ENCODE results near the gene WWOX. TPM values are rescaled to one million over a fixed set of nuclear protein-coding genes. Genes with fewer than 3 reads are reported as not detected.

The WWOX gene
- total RNA-seq, 2 donors from 2014 or later = 33.8 to 82.5 TPM

DNA sequence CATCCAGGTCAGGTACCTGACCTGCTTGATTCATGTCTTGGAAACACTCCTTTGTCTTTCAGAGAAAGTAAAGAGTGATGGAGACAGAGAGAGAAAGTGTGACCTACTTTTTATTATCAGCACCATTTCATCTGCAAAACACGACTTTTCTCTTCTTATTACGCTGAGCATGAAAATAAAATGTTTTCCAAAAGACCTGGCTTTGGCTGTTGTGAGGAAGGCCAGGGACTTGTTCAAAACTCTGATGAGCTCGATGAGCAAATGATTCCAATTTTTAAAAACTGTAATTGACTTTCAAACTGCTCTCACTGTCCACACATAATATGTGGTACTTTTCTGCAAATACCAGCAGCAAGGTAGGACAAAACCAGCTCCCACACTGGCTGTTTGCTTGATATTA is 821.2 kb downstream of the WWOX start:
- Histone ChIP-seq H3K36me3 (no peaks in the 10 kb centered on the region), H3K4me1 (ENCODE audit: control insufficient read depth in 1 of 2, low read depth in 2 of 2) (no peaks in the 10 kb centered on the region), H3K27ac (no peak overlapping the region), H3K4me3 (no peak overlapping the region), H3K27me3 (replicated peaks; ENCODE audit: insufficient read depth) (no peaks in the 10 kb centered on the region), H3K9me3 (peaks cover 4% of the 10 kb centered on the region)
- ATAC-seq (ENCODE audit: insufficient number of reproducible peaks, low FRiP score, low read depth) (no peak), DNase-seq (ENCODE audit: low spot score) (no peak)
- no peak for TF ChIP-seq CTCF (IDR thresholded peaks at IDR 0.05)

DNA sequence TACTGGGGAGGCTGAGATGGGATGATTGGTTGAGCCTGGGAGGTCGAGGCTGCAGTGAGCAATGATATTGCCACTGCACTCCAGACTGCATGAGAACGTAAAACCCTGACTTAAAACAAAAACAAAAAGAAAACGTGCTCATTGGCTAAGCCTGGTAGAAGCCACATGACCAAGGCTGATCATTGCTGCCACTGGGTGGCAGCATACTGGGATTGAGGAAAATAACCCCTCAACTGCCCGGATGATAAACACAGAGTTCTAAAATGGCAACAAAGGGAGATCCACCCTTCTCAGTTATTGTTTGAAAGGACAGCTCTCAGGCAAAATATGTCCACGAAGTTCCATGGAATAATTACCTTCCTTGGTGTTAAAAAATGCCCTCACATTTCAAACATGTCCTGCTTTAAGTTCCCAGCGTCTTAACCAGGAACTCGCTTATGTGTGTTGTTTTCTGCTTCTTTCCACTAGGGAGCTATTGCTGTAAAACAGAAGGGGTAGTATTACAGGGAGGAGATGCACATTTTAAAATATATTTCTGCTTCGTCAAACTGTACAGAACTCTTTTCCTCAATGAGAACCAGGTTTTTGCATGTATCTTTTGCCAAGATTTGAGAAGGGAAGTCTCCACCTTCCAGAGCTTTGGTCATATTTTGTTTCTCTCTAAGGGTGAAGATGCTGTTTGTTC is 825.8 kb downstream of the WWOX start:
- Histone ChIP-seq H3K4me1 (ENCODE audit: control insufficient read depth in 1 of 2, low read depth in 2 of 2) (no peaks in the 10 kb centered on the region), H3K9me3 (peaks cover 4% of the 10 kb centered on the region), H3K4me3 (no peak overlapping the region), H3K27ac (no peak overlapping the region), H3K36me3 (no peaks in the 10 kb centered on the region), H3K27me3 (replicated peaks; ENCODE audit: insufficient read depth) (no peaks in the 10 kb centered on the region)
- DNase-seq (ENCODE audit: low spot score) (no peak), ATAC-seq (ENCODE audit: insufficient number of reproducible peaks, low FRiP score, low read depth) (no peak)
- TF ChIP-seq CTCF (IDR thresholded peaks at IDR 0.05) = peak; percentile 9

GRCh38 chr16:78926723-78927210 is 827.3 kb downstream of the WWOX start:
- H3K36me3 ChIP-seq = no peaks in the 10 kb centered on the region
- ATAC-seq (ENCODE audit: insufficient number of reproducible peaks, low FRiP score, low read depth) (no peak), DNase-seq (ENCODE audit: low spot score) (no peak)
- H3K4me3 ChIP-seq = no peak overlapping the region
- no peak for TF ChIP-seq CTCF (IDR thresholded peaks at IDR 0.05)
- H3K27ac ChIP-seq = no peak overlapping the region
- no peaks in the 10 kb centered on the region for H3K4me1 ChIP-seq (ENCODE audit: control insufficient read depth in 1 of 2, low read depth in 2 of 2)
- H3K27me3 ChIP-seq (replicated peaks; ENCODE audit: insufficient read depth) = no peaks in the 10 kb centered on the region
- H3K9me3 ChIP-seq = peaks cover under 1% of the 10 kb centered on the region

GRCh38 chr16:78927766-78928165 is 828.3 kb downstream of the WWOX start:
- no peak for DNase-seq (ENCODE audit: low spot score)
- Histone ChIP-seq H3K9me3 (no peaks in the 10 kb centered on the region), H3K27me3 (replicated peaks; ENCODE audit: insufficient read depth) (no peaks in the 10 kb centered on the region), H3K4me1 (ENCODE audit: control insufficient read depth in 1 of 2, low read depth in 2 of 2) (no peaks in the 10 kb centered on the region), H3K4me3 (no peak overlapping the region), H3K27ac (no peak overlapping the region), H3K36me3 (no peaks in the 10 kb centered on the region)
- no peak for ATAC-seq (ENCODE audit: insufficient number of reproducible peaks, low FRiP score, low read depth)
- no peak for TF ChIP-seq CTCF (IDR thresholded peaks at IDR 0.05)

GRCh38 chr16:78929841-78930240 is 830.4 kb downstream of the WWOX start:
- ATAC-seq (ENCODE audit: insufficient number of reproducible peaks, low FRiP score, low read depth) (no peak), DNase-seq (ENCODE audit: low spot score) (no peak)
- TF ChIP-seq CTCF (IDR thresholded peaks at IDR 0.05) = no peak
- Histone ChIP-seq H3K27ac (no peak overlapping the region), H3K27me3 (replicated peaks; ENCODE audit: insufficient read depth) (no peaks in the 10 kb centered on the region), H3K4me3 (no peak overlapping the region), H3K9me3 (no peaks in the 10 kb centered on the region), H3K36me3 (no peaks in the 10 kb centered on the region), H3K4me1 (ENCODE audit: control insufficient read depth in 1 of 2, low read depth in 2 of 2) (no peaks in the 10 kb centered on the region)
